Upper lobe of left lung (tissue), 4 donors: ENCODE measurements around the gene DRD3.

Experiments used
- EP300 ChIP-seq, 4 donors: sonication (generic); formaldehyde crosslinking; IDR thresholded peaks; one replicate each; pipeline ENCODE4 v1.5.1; 2017; ENCODE audit warnings: antibody characterized with exemption in 4 of 4, control low read depth in 2 of 4
- TF ChIP-seq, protein P1 (sequence below), 6 experiments: fragments of 450-650 bp in 4 of 6; fragments of 200-600 bp in 2 of 6; sonication (generic) in 2 of 6; IDR thresholded peaks; one replicate each; pipeline ENCODE4 v1.5.1; 2016 to 2019; ENCODE audit warnings: antibody characterized with exemption in 6 of 6

DNA sequence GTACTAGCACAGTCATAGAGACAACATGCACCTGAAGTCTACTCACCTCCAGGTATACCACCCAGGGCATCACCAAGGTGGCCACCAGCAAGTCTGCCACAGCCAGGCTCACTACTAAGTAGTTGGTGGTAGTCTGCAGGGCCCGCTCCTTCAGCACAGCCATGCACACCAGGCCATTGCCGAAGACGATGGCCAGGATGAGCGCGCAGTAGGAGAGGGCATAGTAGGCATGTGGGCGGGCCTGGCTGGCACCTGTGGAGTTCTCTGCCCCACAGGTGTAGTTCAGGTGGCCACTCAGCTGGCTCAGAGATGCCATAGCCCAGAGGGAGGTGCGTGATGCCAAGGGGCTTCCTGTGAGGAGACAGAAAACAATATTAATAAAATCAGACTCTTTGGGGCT is 7.2 kb downstream of the DRD3 start:
- TF ChIP-seq EP300 (IDR thresholded peaks at IDR 0.05), result no peak
- TF ChIP-seq, protein P1, sequence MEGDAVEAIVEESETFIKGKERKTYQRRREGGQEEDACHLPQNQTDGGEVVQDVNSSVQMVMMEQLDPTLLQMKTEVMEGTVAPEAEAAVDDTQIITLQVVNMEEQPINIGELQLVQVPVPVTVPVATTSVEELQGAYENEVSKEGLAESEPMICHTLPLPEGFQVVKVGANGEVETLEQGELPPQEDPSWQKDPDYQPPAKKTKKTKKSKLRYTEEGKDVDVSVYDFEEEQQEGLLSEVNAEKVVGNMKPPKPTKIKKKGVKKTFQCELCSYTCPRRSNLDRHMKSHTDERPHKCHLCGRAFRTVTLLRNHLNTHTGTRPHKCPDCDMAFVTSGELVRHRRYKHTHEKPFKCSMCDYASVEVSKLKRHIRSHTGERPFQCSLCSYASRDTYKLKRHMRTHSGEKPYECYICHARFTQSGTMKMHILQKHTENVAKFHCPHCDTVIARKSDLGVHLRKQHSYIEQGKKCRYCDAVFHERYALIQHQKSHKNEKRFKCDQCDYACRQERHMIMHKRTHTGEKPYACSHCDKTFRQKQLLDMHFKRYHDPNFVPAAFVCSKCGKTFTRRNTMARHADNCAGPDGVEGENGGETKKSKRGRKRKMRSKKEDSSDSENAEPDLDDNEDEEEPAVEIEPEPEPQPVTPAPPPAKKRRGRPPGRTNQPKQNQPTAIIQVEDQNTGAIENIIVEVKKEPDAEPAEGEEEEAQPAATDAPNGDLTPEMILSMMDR (IDR thresholded peaks at IDR 0.05), result no peak
